Hematopoietic multipotent progenitor cell treated with erythropoietin and hydrocortisone succinate and interleukin-3 and kit ligand, for 4 days (in vitro differentiated cells): Measurements from ENCODE around the gene GMDS.
A peak's percentile ranks its signal among the peaks of the same experiment; 100 is the strongest.
"Not testable (repeated sequence)": the region's sequence is repeated elsewhere in the genome, so short reads cannot be mapped to it uniquely, and the experiment has no call there.

ENCODE experiments used
- DNase-seq: peaks from one replicate; pipeline ENCODE4 v3.0.0-alpha.2; 2015

GMDS gene

DNA sequence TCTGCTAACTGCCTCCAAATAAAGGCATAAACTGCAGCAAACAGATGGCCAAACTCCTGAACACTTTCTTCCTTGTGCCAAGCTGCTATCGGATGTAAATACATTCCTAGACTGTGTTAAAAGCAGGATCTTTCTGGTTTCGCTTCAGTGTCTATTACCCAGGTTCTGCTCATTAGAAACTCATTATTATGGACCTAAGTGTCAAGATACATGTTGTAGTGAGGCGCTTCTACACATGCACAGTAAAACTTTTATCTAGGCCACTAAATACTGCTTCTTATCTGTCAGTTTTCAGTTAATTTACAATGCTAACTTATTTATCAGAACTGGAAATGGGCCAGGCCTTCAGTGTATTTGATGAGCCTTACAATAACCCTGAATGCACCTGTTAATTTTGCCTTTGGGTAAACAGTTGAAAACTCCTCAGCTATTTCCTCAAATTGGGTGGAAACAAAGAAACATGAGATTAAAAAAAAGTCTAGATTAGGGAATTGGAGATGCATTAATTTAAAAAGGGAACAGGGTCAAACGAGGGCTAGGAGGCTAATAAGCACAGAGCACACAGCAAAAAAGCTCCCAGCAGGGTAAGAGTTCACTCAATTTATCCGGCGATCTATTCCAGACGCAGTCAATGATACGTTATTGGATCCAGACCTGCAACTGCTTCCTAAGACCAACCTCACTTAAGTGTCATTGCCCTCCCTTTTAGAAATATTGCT lies 395.1 kb downstream of the GMDS start:
- peak; percentile 13 for DNase-seq

DNA sequence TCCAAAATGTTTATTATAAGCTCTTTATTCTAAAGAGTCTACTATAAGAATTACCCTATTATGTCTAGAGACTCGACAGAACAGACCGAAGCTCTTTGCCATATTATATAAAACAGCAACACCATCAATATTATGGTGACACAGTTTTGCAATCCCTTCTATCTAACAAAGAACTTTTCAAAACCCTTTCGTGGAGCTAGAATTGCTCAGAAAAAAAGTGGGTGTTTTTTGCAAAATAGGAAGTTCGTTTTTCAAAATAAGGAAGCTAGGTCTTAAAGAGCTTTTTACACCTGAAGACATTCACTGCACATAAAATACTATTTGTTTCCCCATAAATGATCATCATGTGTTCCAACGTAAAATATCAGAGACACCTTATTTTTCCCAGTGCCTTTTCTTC lies 395.7 kb downstream of the GMDS start:
- peak; percentile 68 for DNase-seq

DNA sequence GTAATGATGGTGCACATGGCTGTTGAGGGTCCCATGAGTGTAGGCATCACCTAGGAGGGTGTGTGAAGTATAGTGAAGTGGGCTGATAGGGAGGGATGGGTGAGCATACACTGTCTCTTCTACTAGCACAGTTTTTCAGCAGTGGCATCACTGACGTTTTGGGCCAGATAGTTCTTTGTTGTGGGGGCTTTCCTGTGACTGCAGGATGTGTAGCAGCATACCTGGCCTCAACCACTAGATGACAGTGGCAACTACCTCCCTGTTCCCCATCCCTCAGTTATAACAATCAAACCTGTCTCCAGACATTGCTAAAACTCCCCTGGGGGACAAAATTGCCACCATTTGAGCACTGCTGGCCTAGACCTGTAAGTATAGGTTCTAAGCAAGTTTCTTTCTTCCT lies 396.7 kb downstream of the GMDS start:
- no peak for DNase-seq

DNA sequence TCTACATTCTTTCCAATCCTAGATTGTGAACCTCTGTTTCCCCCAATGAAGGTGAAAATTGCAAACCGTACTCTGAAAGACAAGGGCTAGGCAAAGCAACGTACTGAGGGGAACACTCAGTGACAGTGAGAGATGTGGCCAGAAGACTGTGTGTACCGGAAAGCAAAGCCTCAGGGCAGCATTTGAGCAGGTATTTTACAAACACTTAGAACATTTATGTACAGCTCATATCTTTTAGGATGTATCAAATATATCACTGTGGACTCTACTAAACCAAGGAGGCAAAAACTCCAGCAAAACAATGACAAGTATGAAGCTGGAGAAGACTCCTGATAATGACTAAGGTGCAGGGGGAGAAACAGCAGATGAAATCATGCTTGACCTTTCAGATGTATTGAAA lies 398.8 kb downstream of the GMDS start:
- DNase-seq = no peak

DNA sequence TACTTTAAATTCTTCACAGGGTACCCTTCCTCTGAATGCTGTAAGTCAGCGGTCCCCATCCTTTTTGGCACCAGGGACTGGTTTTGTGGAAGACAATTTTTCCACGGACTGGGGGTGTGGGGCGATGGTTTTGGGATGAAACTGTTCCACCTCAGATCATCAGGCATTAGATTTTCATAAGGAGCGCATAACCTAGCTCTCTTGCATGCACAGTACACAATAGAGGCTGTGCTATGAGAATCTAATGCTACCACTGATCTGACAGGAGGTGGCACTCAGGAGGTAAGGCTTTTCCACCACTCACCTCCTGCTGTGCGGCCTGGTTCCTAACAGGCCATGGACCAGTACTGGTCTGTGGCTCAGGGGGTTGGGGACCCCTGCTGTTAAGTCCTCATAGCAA lies 399.9 kb downstream of the GMDS start:
- not testable (repeated sequence) for DNase-seq

DNA sequence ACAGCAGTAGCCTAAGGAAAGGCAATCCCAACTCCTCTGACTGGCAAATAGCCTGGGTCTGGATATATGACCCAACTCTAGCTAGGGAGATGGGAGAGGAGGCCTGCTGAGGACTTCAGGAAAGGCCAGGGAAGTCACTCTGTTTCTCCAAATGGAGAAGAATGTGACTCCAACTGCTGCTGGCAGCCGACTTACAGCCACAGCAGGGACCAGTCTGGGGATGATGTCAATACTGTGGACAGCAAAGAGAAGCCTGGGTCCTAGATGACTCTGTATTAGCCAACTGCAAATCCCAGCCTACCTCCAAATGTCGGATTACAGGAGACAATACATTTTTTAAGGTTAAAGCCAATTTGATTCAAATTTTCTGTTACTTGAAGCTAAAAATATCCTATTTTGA lies 403.1 kb downstream of the GMDS start:
- DNase-seq = no peak

DNA sequence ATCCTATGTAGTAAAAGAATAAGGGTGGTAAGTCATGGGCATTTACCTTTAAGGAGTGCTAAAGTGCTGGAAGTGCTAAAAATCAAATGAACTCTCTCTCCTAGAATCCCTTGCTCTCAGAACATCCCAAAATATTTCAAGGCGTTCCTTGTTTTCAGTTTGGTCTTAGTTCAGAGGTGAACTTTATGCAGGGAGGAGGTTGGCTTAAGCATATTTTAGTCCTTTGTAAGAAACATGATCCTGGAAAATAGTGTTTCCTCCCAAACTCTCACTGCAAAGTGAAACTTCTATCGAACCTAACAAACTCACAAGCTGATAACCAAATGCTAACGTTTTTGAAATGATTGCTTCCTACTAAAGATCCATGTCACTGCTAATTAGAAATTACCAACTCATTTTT lies 404.3 kb downstream of the GMDS start:
- DNase-seq = no peak

DNA sequence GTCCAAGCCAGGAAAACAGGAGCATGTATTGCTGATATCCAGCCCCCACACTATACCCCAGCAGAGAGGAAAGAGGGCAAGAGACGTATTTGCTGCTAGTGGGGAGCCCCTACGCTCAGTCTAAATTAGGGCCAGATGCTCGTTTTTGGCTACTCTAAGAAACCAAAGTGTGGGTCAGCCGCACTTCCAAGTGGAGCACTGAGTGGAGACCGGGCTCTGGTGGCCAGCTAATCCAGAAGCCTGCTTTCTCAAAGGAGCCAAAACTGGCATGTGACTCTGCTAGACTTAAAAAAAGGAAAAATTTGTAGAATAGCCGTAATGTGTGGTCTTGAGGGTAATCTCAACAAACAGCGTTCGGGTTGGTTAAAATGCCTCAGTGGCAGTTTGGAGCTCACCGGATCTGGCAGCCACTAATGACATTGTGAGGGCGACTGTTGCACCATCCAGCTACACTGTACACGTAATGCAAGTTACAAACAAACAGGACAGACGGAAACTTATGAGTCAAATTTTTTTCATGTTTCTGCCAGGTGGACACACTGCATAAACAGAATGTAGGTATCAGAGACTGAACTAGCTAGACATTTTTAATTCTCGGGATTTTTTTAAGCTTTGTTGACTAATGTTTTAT lies 404.8 kb downstream of the GMDS start:
- no peak for DNase-seq

DNA sequence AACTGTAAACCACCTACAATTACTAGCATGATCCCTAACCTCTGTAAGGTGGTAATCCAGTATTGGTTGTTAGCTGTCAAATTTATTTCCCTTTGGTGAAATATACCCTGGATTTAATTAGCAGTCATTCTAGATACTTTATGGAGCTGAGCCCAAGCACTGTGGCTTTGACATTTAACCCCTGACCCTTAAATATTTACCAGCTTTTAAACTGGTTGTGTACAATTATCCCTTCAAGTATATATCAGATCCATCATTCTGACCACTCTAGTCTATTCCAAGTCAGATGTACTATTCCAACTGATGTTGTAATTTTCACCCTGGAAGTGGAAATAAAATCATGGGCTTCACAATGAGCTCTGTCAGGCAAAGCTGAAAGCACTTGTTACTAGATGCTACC lies 406.0 kb downstream of the GMDS start:
- DNase-seq = no peak

DNA sequence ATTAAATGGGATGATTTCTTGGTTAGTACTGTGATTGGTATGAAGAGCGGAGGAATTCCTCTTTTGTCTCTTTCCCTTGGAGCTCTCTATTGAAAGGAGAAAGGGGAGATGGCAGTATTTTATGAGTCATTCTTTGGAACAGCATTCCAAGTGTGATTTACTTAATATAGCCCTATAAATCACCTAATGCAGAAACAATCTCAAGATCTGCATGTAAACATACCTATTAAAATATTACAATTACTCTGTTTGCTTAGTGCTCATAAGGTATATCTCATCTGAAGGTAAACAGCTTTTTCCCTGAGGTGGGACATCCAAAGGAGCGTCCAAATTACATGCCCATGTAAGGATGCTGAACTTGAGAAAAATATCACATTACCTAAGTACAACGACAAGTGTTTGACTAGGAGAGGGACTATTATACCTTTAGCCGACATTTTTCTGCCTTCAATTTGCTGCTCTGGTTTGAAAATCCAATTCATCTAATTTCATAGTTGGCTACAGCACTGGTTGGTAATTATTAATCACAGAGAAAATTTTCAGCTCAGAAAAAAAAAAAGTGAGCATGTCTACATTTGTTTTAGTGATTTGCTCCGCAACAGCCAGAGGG lies 406.7 kb downstream of the GMDS start:
- DNase-seq = no peak

DNA sequence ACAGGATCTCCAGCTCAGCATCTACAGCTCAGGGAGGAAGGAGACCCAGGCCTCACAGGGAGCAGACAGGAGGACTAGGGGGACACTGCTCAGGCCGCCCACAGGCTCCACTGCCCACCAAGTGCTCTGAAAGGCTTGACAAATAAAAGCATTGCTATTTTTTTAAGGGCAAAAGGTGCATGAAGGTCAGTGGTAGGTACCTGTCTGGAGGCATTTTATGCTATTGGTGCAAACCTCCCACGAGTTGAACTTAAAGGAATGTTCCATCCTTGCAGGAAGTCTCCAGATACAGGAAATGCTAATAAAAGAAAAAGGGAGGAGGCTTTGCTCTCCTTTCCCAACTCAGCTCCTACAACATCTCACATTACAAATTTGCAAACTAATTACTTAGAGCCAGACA lies 407.6 kb downstream of the GMDS start:
- no peak for DNase-seq

DNA sequence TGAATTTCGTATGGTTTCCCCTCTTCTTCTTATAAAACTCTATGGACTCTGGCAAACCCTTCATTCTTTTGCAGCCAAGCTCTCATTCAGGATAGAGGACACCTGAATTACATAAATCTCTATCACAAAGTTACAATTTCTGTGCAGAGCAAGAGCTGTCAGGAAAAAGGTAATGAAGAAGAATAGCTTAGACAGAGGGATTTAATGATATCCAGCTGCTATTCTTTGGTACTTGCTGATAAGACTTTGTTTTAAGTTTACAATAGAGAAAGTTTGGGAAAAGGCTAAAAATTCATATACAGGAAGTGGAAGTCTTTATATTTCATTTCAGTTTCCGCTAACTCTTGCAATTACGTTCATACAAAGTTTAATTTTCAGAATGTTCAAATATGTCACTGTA lies 408.7 kb downstream of the GMDS start:
- no peak for DNase-seq

DNA sequence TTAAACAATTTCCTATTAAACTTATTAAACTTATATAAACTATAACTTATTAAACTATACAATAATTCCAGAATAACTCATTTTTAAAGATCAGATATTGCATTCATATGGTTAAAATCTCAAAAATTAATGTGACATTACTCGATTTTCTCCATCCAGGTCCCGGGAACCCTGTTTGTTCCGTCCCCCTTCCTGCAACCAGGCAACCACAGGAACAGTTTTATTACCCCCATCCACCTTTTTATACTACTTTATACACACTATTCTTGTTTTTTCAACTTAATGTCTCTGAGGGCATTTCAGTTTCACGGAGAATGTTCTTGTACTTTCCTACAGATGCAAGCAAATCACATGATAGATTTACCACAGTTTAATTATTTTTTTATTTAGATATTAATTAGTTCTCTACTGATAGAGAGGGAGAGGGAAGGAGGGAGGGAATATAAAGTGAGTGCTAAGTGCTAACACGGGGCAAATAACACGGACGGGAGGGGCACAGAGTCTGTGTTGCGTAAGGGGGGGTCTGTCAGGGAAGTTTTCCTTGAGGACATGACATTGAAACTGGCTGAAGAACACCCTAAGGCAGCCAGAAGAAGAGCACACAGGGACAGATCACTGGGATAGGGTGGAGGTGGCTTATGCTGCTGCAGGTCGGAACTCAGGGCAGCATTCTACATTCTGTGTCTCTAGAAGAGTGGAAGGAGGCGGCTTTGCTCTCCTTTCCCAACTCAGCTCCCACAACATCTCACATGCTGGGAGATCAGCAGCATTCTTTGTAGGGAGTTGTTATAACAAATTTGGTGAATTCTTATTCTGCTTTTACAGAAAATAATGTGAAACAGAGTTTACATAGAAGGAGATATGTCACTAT lies 410.5 kb downstream of the GMDS start:
- no peak for DNase-seq

DNA sequence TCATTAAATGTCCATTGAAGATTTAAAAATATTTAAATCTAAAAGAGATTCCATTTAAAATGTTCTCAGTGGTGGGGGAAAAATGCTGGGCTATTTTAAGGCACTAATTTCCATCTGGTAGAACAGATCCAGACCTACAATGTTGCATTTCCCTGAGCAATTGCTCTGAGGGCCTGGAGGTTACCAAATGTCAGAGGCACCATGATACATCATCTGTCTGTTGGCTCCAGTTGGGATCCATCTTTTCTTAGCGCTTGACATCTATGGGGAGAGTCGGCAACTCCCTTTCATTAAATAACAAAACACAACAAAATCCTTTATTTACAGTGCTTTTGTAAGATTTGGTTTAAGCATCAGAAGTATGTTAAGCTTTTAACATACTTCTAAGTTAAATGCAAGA lies 411.2 kb downstream of the GMDS start:
- DNase-seq = no peak

DNA sequence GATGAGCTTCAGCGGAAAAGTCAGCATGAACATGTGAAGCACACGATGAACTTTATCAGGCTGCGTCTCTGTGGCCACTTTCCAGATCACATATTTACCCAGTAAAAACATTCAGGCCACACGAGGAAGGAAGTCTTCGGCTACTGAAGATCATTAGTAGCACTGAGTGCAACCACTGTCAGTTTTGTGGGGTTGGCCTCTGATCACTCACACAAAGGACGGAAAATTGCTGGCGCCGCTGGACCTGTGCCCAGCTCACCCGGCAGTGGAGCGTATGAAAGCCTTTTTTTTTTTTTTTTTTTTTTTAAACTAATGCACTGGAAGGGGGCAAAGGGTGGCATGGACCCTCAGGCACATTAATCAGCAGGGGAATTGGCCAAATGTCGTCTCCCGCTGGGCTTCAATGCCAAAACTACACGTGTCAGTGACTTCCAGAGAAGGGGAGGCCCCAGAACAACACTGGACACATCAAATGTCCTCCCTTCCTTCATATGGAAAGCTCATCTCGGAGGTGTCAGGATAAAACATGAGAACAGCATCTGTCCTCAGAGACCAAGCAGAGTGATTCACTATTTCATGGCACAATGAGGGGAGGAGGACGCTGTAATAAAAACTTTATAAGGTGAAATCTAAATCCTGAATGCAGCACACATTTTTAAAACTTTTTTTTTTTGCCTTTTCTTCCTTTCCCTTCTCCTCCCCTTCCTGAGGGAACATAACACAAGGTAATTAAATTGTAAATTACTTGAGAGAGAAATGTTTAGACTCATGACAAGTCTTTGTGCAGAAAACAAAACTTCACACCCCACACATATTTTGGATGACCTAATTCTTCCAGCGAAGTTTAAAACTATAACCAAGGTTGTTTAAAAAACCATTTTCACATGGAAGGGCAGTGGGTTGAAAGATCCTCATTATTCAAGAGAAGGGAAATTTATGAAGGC lies 412.3 kb downstream of the GMDS start:
- peak; percentile 67 for DNase-seq

DNA sequence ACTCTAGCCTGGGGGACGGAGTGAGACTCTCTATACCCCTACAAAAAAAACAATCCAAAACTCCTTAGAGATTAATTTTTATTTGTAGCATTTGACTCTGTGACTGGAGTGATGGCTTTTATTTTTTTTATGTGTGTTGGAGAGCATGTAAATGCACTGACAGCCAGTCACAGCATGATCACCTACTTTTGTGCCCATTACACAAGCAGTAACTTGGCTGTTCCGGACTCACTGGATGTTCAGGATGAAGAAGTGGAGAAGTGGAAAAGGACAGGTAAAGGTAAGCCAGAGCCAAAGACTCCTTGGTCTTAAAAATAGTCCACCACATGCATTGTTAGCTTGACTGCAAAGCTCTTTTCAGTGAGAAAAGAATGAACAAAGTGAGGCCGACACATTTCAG lies 413.0 kb downstream of the GMDS start:
- no peak for DNase-seq

DNA sequence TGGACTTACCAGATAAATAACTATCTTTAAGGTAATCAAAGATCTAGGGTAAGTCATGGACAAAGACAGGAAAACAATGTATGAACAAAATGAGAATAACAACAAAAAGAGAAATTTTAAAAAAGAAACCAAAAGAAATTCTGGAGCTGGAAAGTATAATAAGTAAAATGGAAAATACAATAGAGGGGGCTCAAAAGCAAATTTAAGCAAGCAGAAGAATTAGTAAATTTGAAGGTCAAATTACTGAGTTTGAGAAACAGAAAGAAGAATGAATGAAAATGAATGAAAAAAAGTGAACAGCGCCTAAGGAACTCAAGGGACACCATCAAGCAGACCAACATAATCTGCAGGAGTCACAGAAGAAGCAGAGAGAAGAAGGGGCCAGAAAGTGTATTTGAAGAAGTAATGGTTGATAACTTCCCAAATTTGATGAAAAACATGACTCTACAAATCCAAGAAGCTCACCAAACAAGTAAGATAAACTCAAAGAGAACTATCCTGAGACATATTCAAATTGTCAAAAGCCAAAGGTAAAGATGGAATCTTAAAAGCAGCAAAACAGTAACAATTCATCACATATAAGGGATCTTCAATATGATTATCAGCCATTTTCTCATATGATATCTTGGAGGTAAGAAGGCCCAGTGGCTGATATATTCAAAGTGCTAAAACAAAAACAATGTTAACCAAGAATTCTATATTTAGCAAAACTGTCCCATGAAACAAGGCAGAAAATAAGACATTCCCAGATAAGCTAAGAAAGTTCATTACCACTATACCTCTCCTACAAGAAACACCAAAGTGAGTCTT lies 417.2 kb downstream of the GMDS start:
- DNase-seq = no peak

DNA sequence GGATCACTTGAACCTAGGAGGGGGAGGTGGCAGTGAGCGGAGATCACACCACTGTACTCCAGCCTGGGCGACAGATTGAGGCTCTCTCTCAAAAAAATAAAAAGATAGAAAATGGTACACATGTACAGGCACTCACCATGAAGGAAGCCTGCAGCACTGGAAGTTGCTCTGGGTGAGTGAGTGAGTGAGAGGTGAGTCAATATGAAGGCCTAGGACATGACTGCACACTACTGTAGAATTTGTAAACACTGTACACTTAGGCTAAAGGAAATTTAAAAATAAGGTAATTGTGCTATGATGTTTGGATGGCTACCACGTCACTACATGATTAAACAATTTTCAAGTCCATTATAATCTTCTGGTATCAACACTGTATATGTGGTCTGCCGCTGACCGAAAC lies 419.5 kb downstream of the GMDS start:
- no peak for DNase-seq

DNA sequence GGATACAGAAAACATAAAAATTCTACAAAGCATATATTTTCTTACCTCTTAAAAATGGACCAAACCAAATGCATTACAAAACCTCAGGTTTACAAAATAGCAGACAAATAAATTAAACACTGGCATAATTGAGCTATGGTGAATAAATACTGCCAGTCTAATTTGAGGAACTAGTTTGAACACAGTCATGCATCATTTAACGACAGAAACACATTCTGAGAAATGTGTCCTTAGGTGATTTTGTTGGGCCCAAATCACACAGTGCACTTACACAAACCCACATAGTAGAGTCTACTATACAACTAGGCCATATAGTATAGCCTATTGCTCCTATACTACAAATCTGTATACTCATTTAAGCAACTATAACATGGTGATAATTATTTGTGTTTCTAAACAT lies 420.1 kb downstream of the GMDS start:
- peak; percentile 12 for DNase-seq

DNA sequence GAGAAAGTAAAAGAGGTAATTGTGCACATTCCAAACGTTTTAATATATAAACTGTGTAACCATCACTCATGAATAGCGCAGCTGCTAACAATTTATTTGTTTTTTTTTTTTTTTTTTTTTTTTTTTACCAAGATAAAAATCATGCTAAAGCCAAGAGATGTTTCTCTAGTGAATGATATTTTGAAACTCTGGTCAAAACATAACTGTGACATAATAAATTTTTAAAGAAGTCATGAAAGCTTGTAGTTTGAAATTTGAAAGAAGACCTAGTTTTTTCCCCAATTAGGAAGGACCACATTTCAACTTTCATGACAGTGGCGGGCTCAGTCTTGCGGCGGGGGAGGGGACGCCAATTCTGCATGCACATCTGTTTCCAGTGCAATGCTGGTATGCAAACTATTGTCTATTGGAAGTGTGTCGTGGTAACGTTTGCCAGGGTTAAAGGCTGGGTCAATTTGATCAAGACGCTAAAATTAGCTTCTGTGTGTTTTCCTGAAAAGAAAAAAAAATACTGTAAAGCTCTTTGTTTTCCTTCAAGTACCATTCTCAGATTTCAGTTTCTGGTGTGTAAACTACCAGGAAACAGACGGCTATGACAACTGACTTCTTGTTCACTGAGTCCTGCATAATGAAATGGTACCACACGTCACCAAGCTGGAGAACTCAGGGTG lies 423.8 kb downstream of the GMDS start:
- no peak for DNase-seq

DNA sequence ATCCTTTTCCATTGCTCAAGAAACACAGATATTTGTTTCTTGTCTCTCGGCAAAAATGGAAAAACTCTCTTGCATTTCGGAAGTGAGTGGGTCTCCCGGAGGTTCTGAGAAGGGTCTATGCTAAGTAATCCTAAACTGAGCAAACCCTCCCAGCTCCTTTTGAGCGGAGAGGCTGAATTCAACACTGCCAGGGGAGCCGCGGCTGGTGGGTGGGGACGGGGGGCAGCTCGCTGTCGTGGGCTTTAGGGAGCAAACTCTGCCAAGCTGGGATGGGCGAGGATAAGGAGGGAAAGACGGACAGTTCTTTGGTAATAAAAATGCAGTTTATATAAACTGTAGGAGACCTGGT lies 424.3 kb downstream of the GMDS start:
- DNase-seq = no peak
